Measurements from ENCODE around the gene MAPK1. TPM values are rescaled to one million over a fixed set of nuclear protein-coding genes. Genes with fewer than 3 reads are reported as not detected.
"Not testable (repeated sequence)": the region's sequence is repeated elsewhere in the genome, so short reads cannot be mapped to it uniquely, and the experiment has no call there.

Gene MAPK1
- total RNA-seq, 1 experiment from 2014 or later = 53.6 TPM

GRCh38 chr22:21753374-21754111 lies 113.9 kb downstream of the MAPK1 start:
- Histone ChIP-seq H3K4me1 (ENCODE audit: low read length) (peaks cover 20% of the 10 kb centered on the region), H3K9me2 (replicated peaks; ENCODE audit: insufficient read depth, low read length) (no peaks in the 10 kb centered on the region), H3K27ac (ENCODE audit: low read length) (no peak overlapping the region), H3K4me2 (ENCODE audit: low read depth, low read length, poor library complexity, severe bottlenecking) (no peak overlapping the region), H3K4me3 (ENCODE audit: low read length) (no peak overlapping the region), H3K27me3 (ENCODE audit: low read length) (no peaks in the 10 kb centered on the region), H2AFZ (ENCODE audit: low read length) (no peak overlapping the region), H3K79me2 (ENCODE audit: low read length) (no peaks in the 10 kb centered on the region), H4K20me1 (ENCODE audit: insufficient read depth, low read depth, low read length) (no peaks in the 10 kb centered on the region), H3K9me3 (ENCODE audit: low read length) (no peaks in the 10 kb centered on the region), H3K9ac (ENCODE audit: low read length) (no peak overlapping the region), H3K36me3 (ENCODE audit: insufficient read depth, low read length) (no peaks in the 10 kb centered on the region)
- DNase-seq = no peak

GRCh38 chr22:21752276-21752675 lies 115.2 kb downstream of the MAPK1 start:
- Histone ChIP-seq H3K27me3 (ENCODE audit: low read length) (no peaks in the 10 kb centered on the region), H3K9me3 (ENCODE audit: low read length) (no peaks in the 10 kb centered on the region), H3K9ac (ENCODE audit: low read length) (no peak overlapping the region), H4K20me1 (ENCODE audit: insufficient read depth, low read depth, low read length) (no peaks in the 10 kb centered on the region), H3K79me2 (ENCODE audit: low read length) (no peaks in the 10 kb centered on the region), H3K27ac (ENCODE audit: low read length) (no peak overlapping the region), H3K36me3 (ENCODE audit: insufficient read depth, low read length) (no peaks in the 10 kb centered on the region), H3K9me2 (replicated peaks; ENCODE audit: insufficient read depth, low read length) (no peaks in the 10 kb centered on the region), H3K4me3 (ENCODE audit: low read length) (no peak overlapping the region), H3K4me1 (ENCODE audit: low read length) (peaks cover 20% of the 10 kb centered on the region), H3K4me2 (ENCODE audit: low read depth, low read length, poor library complexity, severe bottlenecking) (no peak overlapping the region), H2AFZ (ENCODE audit: low read length) (no peak overlapping the region)
- DNase-seq = no peak

GRCh38 chr22:21745948-21746347 lies 121.5 kb downstream of the MAPK1 start:
- no peak overlapping the region for H3K4me2 ChIP-seq (ENCODE audit: low read depth, low read length, poor library complexity, severe bottlenecking)
- no peak overlapping the region for H3K9ac ChIP-seq (ENCODE audit: low read length)
- no peaks in the 10 kb centered on the region for H3K27me3 ChIP-seq (ENCODE audit: low read length)
- H4K20me1 ChIP-seq (ENCODE audit: insufficient read depth, low read depth, low read length) = no peaks in the 10 kb centered on the region
- no peak for DNase-seq
- H2AFZ ChIP-seq (ENCODE audit: low read length) = no peak overlapping the region
- H3K79me2 ChIP-seq (ENCODE audit: low read length) = no peaks in the 10 kb centered on the region
- H3K9me2 ChIP-seq (replicated peaks; ENCODE audit: insufficient read depth, low read length) = no peaks in the 10 kb centered on the region
- no peak overlapping the region for H3K27ac ChIP-seq (ENCODE audit: low read length)
- H3K9me3 ChIP-seq (ENCODE audit: low read length) = no peaks in the 10 kb centered on the region
- no peak overlapping the region for H3K4me3 ChIP-seq (ENCODE audit: low read length)
- H3K36me3 ChIP-seq (ENCODE audit: insufficient read depth, low read length) = no peaks in the 10 kb centered on the region
- H3K4me1 ChIP-seq (ENCODE audit: low read length) = no peaks in the 10 kb centered on the region

GRCh38 chr22:21744917-21745316 lies 122.5 kb downstream of the MAPK1 start:
- H3K27me3 ChIP-seq (ENCODE audit: low read length); H3K4me2 ChIP-seq (ENCODE audit: low read depth, low read length, poor library complexity, severe bottlenecking); H2AFZ ChIP-seq (ENCODE audit: low read length); H3K4me1 ChIP-seq (ENCODE audit: low read length); H3K27ac ChIP-seq (ENCODE audit: low read length); DNase-seq; H3K36me3 ChIP-seq (ENCODE audit: insufficient read depth, low read length); H3K9ac ChIP-seq (ENCODE audit: low read length); H4K20me1 ChIP-seq (ENCODE audit: insufficient read depth, low read depth, low read length); H3K9me2 ChIP-seq (replicated peaks; ENCODE audit: insufficient read depth, low read length); H3K4me3 ChIP-seq (ENCODE audit: low read length); H3K79me2 ChIP-seq (ENCODE audit: low read length); H3K9me3 ChIP-seq (ENCODE audit: low read length): not testable (repeated sequence)

GRCh38 chr22:21741790-21742189 lies 125.7 kb downstream of the MAPK1 start:
- H3K4me1 ChIP-seq (ENCODE audit: low read length) = no peaks in the 10 kb centered on the region
- no peaks in the 10 kb centered on the region for H3K27me3 ChIP-seq (ENCODE audit: low read length)
- H3K9ac ChIP-seq (ENCODE audit: low read length) = no peak overlapping the region
- no peaks in the 10 kb centered on the region for H3K79me2 ChIP-seq (ENCODE audit: low read length)
- H3K9me2 ChIP-seq (replicated peaks; ENCODE audit: insufficient read depth, low read length) = no peaks in the 10 kb centered on the region
- DNase-seq = no peak
- no peak overlapping the region for H3K27ac ChIP-seq (ENCODE audit: low read length)
- no peak overlapping the region for H3K4me2 ChIP-seq (ENCODE audit: low read depth, low read length, poor library complexity, severe bottlenecking)
- no peak overlapping the region for H3K4me3 ChIP-seq (ENCODE audit: low read length)
- H4K20me1 ChIP-seq (ENCODE audit: insufficient read depth, low read depth, low read length) = no peaks in the 10 kb centered on the region
- H3K36me3 ChIP-seq (ENCODE audit: insufficient read depth, low read length) = no peaks in the 10 kb centered on the region
- no peaks in the 10 kb centered on the region for H3K9me3 ChIP-seq (ENCODE audit: low read length)
- H2AFZ ChIP-seq (ENCODE audit: low read length) = no peak overlapping the region

- H3K79me2 ChIP-seq (ENCODE audit: low read length) = no peaks in the 10 kb centered on the region
- DNase-seq = no peak
- H3K4me3 ChIP-seq (ENCODE audit: low read length) = no peak overlapping the region
- H3K9me3 ChIP-seq (ENCODE audit: low read length) = no peaks in the 10 kb centered on the region
- no peak overlapping the region for H3K27ac ChIP-seq (ENCODE audit: low read length)
- no peaks in the 10 kb centered on the region for H3K4me1 ChIP-seq (ENCODE audit: low read length)
- no peaks in the 10 kb centered on the region for H4K20me1 ChIP-seq (ENCODE audit: insufficient read depth, low read depth, low read length)
- H3K27me3 ChIP-seq (ENCODE audit: low read length) = no peaks in the 10 kb centered on the region
- H3K9ac ChIP-seq (ENCODE audit: low read length) = no peak overlapping the region
- H3K4me2 ChIP-seq (ENCODE audit: low read depth, low read length, poor library complexity, severe bottlenecking) = no peak overlapping the region
- H3K9me2 ChIP-seq (replicated peaks; ENCODE audit: insufficient read depth, low read length) = no peaks in the 10 kb centered on the region
- no peaks in the 10 kb centered on the region for H3K36me3 ChIP-seq (ENCODE audit: insufficient read depth, low read length)
- no peak overlapping the region for H2AFZ ChIP-seq (ENCODE audit: low read length)
Observed at GRCh38 chr22:21741059-21741458, 126.4 kb downstream of the MAPK1 start.

- H4K20me1 ChIP-seq (ENCODE audit: insufficient read depth, low read depth, low read length) = no peaks in the 10 kb centered on the region
- no peak overlapping the region for H3K9ac ChIP-seq (ENCODE audit: low read length)
- H3K4me1 ChIP-seq (ENCODE audit: low read length) = peaks cover 5% of the 10 kb centered on the region
- H3K9me3 ChIP-seq (ENCODE audit: low read length) = no peaks in the 10 kb centered on the region
- H3K27ac ChIP-seq (ENCODE audit: low read length) = no peak overlapping the region
- H3K4me3 ChIP-seq (ENCODE audit: low read length) = no peak overlapping the region
- no peaks in the 10 kb centered on the region for H3K79me2 ChIP-seq (ENCODE audit: low read length)
- no peak overlapping the region for H2AFZ ChIP-seq (ENCODE audit: low read length)
- H3K4me2 ChIP-seq (ENCODE audit: low read depth, low read length, poor library complexity, severe bottlenecking) = no peak overlapping the region
- no peaks in the 10 kb centered on the region for H3K9me2 ChIP-seq (replicated peaks; ENCODE audit: insufficient read depth, low read length)
- no peak for DNase-seq
- no peaks in the 10 kb centered on the region for H3K36me3 ChIP-seq (ENCODE audit: insufficient read depth, low read length)
- H3K27me3 ChIP-seq (ENCODE audit: low read length) = no peaks in the 10 kb centered on the region
Observed at GRCh38 chr22:21739828-21740377, 127.5 kb downstream of the MAPK1 start.

GRCh38 chr22:21738966-21739365 lies 128.5 kb downstream of the MAPK1 start:
- no peak overlapping the region for H3K9ac ChIP-seq (ENCODE audit: low read length)

More at GRCh38 chr22:21738966-21739365, 128.5 kb downstream of the MAPK1 start:
- Histone ChIP-seq H3K27ac (ENCODE audit: low read length) (no peak overlapping the region), H3K9me3 (ENCODE audit: low read length) (no peaks in the 10 kb centered on the region), H3K27me3 (ENCODE audit: low read length) (no peaks in the 10 kb centered on the region), H3K4me3 (ENCODE audit: low read length) (no peak overlapping the region), H3K4me2 (ENCODE audit: low read depth, low read length, poor library complexity, severe bottlenecking) (no peak overlapping the region), H3K9me2 (replicated peaks; ENCODE audit: insufficient read depth, low read length) (no peaks in the 10 kb centered on the region), H3K36me3 (ENCODE audit: insufficient read depth, low read length) (no peaks in the 10 kb centered on the region), H3K79me2 (ENCODE audit: low read length) (no peaks in the 10 kb centered on the region), H4K20me1 (ENCODE audit: insufficient read depth, low read depth, low read length) (no peaks in the 10 kb centered on the region), H3K4me1 (ENCODE audit: low read length) (peaks cover 10% of the 10 kb centered on the region), H2AFZ (ENCODE audit: low read length) (no peak overlapping the region)
- no peak for DNase-seq
